Measurements from ENCODE around the gene DHRS12.

DNA sequence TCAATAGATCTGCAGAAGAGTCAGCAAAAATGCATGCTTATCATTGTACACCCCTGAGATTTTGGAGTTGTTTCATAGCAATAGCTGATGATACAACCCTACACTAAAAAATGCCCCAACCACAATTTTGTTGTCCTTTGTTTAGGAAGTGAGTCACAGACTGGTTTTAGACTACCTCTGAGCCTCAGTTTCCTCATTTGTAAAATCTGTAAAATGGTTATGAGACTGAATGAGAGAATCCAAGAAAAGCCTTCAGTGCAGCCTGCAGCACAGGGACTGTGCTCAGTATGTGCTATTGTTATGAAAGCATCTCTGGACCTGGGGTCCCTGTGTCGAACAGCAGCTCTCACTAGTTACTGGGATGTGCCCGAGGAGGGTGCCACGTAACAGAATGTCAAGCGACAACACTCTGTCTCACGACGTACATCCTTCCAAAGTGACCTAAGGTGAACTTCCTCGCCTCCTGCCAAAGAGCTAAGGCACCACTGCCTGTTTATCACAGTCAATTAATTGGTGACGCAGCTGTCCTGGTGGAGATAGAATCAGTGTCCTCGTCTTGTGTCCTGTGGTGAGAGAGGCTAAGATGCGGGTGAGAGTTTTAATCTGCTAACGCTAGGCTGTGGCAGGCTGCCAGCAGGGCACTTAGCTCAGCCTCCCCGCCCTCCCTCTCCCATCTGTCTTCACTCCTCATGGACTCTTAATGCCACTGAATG, 18.1 kb downstream of the DHRS12 start:
- TF ChIP-seq, protein P1, sequence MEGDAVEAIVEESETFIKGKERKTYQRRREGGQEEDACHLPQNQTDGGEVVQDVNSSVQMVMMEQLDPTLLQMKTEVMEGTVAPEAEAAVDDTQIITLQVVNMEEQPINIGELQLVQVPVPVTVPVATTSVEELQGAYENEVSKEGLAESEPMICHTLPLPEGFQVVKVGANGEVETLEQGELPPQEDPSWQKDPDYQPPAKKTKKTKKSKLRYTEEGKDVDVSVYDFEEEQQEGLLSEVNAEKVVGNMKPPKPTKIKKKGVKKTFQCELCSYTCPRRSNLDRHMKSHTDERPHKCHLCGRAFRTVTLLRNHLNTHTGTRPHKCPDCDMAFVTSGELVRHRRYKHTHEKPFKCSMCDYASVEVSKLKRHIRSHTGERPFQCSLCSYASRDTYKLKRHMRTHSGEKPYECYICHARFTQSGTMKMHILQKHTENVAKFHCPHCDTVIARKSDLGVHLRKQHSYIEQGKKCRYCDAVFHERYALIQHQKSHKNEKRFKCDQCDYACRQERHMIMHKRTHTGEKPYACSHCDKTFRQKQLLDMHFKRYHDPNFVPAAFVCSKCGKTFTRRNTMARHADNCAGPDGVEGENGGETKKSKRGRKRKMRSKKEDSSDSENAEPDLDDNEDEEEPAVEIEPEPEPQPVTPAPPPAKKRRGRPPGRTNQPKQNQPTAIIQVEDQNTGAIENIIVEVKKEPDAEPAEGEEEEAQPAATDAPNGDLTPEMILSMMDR (IDR thresholded peaks at IDR 0.05), result no peak
- TF ChIP-seq POLR2A (IDR thresholded peaks at IDR 0.05), result no peak

All from Peyer's patch (tissue), 4 donors.